Measurements from ENCODE around the gene EGFL7.
A peak's percentile ranks its signal among the peaks of the same experiment; 100 is the strongest.
"Not testable (repeated sequence)": the region's sequence is repeated elsewhere in the genome, so short reads cannot be mapped to it uniquely, and the experiment has no call there.

EGFL7 gene

DNA sequence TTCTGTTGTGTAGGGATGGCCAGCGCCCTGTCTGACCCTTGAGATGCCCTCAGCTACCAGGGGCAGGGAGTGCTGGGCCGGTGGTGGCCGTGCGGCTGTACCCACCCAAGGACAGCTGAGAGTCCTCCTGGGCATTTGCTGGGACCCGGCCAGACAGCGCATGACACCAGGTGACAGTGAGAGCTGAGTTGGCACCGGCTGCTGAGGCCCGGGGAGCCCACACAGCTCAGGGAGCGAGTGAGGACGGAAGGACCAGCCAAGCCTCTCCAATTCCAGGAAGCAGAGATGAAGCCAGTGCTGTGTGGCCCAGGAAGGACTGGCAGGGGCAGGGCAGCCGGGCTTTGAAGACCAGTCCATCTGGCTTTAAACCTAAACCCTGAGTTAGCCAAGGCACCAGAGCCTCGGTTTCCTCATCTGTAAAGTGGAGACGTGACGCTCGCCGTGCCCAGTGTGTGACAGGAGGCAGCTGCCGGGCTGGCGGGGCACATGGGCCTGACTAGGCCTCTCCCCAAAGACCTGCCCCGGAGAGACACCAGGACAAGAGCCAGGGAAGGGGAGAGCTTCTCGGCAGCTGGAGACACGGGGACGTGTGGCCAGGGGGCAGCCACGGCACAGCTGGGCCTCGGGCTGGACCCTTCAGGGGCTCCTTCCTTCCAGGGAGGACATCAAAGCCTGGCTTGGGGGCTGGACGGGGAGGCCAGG is 27.5 kb downstream of the EGFL7 start:
- DNase-seq = peak; percentile 93

DNA sequence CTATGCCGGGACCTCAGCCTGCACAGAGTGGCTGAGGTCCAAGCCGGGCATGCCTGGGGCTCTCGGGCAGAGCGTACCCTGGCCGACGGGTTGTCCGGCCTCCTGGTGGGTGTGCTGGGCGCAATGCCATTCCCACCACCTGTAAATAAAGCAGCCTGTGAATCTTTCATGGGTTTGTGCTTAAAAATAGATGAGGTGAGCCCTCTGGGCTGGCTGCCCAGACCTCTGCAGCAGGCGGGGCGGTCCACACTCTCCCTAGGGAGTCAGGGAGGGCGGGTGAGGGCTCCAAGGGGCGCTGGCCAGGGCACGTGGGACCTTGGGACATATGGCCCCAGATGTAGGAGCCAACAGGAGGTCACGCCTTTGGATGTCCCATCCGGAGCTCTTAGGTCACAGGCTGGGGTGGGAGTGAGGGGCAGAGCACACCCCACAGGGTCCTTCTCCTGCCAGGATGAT is 28.1 kb downstream of the EGFL7 start:
- peak; percentile 56 for DNase-seq

DNA sequence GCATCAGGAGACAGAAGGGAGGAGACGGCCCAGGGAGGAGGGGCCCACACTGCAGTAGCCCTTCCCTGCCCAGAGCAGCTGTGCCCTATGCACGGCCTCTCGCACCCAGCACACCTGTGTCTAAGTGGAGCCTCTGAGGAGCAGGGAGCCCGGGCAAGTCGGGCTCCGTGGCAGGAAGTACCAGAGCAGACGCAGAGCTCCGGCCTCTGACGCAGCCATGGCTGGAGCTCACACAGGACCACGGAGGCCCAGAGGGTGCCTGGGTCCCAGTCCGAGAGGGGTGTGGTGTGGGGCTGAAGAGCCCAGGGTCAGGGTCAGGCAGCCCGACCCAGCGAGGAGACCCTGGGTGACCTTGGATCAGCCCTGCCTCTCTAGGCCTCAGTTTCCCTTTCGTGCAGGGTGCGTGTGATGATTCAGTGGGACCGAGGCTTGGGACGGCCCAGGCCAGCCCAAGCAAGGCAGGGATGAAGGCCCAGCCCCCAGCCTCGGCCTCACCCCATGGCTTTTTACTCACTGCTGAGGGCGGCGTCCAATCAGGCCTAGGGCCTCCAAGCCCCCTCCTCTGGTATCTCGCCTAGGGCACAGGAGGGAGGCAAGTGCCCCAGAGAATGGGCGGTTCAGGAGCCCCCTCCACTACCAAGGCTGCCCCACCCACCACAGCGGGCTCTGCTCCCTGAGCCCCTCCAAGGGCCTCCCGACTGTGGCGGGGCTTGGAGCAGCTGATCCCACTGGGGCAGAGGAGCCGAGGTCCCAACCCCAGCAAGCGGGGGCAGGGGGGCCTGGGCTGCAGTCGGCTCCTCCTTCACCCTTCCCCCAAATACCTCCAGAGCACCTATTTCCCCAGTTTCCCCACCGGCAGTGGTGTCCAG is 28.8 kb downstream of the EGFL7 start:
- DNase-seq = peak; percentile 71

DNA sequence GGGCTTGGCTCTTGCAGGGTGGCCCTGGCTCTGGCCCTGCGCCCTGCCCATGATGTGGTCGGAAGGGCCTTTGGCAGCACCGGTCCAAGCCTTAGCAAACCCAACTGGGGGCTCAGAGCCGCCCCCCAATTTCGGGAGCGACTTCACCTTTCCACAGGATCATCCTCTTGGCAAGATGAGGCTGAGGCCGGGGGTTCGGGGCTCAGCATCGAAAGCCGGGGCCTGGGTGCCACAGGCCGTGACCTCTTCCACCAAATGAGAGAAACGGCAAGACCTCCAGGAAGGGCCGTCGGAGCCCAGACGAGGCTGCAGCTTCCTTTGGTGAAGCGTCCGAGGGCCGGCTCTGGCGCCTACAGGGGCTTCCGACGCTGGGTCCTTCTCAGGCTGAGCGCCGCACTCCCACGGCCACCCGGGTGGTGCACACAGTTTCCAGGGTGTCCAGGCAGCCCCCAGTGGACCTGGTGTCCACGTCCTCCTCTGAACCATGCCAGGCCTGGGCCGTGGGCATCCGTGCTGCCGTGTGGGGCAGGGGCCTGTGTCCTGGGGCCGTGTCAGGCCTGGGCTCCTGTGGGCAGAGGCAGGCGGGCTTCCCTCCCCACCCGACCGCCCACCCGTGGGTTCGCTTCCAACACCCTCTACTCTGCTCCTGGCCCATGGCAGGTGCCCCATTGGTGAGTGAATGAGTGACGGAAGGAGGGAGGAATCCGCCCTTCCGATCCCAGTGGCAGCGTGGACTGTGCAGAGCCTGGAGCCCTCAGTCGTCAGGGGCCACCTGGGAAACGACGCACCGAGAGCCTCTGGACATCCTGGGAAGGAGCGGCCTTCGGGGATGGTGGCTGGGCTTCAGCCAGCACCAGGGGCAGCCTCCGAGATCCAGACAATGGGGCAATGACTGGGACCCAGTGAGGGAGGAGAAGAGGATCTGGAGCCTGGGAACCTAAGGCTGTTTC is 29.7 kb downstream of the EGFL7 start:
- DNase-seq = no peak

DNA sequence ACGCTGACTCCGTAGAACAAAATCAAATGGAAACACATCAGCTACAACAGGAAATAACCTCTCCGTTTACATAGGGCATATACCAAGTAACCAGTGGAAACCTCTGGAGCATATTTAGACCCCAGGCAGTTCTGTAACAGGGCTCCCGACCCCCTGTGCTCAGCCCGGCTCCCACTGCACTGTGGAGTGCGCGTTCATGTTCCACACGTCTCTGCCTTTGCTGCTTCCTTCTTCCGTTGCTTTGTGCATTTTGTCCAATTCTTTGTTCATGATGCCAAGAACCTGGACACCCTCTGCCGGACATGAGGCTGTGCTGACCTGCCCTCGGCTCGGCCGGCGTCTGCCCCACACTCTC is 30.4 kb downstream of the EGFL7 start:
- no peak for DNase-seq

DNA sequence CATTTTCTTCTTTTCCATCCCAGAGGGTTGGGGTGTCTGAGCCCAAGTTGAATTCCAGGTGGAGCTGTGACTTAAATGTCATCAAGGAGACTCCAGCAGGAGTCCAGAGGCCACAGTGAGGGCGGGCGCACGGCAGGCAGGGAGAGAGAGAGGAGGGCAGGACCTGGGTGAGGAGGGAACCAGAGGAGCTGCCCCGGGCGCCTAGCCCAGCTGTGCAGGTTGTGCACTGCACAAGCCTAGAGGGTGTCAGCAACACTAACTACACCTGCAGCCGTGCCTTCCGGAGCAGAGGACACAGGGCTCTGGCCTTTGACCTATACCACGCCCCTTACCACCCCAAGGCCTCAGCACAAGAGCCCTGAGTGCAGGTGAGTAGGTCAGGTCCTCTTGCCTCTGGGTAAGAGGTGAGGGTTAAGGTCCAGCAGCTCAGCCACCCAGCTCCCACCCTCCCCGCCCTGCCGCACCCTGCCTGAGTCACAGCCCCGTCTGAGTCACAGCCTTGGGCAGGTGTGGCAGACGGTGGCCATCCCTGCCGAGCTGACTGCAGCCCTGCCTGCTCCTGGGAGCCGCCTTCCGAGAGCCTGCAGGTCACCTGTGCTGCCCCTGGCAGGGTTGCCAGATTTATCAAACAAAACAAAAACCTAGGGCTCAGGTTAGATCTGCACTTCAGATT is 30.9 kb downstream of the EGFL7 start:
- DNase-seq = peak; percentile 56

DNA sequence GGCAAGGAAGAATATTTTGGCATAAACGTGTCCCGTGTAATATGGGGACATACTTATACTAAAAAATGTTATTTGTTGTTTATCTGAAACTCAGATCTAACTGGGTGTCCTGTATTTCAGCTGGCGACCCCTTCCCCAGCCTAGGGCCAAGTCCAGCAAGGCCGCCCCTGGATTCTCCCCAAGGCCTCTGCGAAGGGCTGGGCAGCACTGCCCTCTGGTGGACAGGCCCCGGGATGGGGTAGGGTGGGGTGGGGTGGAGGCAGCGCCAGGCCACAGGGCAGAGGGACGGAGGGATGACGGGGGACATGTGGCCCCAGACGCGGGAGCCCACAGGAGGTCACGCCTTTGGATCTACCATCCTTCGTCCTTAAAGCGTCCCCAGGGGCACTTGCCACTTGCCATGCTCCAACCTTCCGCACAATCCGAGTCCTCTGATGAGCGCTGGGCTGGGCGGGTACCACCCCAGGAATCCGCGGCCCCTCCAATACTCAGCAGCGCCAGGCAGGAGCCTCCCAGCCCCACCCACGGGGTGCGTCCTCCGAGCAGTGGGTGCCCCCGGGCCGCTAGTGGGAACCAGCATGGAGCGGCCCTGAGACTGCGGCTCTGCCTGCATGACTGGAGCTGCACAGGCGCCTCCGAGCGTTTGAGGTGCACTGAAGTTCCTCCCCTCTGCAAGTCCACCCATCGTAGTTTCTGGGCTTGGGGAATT is 31.6 kb downstream of the EGFL7 start:
- DNase-seq = peak; percentile 61

DNA sequence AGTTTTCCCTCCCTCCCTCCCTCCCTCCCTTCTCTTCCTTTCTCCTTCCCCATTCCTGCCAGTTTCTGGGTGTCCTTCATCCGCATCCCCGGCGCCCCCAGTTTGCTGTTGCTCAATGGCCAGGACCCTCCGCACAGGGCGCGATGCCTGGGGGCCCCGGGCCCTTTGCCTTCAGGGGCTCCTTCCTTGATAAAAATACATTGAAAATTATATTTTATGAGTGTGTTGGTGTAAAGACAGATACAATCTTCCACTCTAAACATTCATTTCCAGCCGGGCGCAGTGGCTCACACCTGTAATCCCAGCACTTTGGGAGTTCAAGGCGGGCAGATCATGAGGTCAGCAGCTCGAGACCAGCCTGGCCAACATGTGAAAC is 32.1 kb downstream of the EGFL7 start:
- no peak for DNase-seq

DNA sequence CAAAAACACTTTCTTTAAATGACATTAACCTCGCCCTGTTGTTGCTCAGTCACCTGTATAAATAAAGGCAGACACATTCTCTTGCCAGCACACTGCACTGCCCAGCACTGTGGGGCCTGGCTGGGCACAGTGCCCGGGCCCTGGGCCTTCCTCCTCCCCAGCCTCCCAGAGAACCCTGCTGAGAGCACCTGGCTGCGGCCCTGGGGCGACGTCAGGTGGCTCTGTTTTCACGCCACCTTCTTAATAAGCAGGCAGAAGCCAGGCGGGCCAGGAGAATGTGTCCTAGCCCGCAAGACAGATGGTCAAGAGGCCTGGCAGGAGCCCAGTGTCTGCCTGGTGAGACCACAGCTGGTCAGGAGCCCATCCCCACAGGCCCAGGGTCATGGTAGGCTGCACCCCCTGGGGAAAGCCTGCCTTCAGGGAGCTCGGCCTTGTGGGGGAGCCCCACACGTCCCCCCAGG is 32.7 kb downstream of the EGFL7 start:
- peak; percentile 96 for DNase-seq

DNA sequence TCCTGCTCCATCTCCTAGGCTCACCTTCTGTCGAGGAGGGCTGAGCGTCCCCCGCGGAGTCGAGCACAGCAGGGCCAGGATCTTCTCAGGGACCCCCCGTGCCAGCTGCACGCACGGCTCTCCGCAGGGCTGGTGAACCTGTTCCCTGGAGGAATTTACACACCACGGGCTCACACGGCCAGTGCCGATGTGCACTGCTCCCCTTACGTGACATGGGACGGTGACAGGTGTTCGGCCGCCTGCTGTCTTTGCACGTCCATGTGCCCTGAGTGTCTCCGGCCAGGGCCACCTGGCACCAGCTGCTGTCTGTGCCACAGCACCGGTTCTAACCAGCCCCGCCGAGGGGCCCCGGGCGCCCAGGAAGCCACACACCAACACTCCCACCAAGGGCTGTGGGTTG is 33.2 kb downstream of the EGFL7 start:
- peak; percentile 68 for DNase-seq

DNA sequence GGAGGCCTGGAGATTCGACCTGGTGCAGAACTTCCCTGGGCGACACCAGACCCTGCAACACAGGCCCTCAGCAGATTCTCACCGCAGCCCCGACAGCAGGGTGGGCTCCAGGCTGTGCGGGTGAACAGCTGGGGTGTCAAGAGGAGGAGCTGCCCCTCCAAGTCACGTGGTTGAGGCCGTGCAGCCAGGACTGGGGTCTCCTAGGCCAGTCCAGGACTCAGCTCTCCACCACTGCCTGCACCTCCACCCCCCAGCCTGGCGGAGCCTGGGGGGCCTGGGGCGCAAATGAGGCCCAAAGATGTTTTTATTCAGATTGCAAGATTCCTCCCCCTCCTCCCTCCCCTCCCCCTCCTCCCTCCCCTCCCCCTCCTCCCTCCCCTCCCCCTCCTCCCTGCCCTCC is 33.8 kb downstream of the EGFL7 start:
- no peak for DNase-seq

DNA sequence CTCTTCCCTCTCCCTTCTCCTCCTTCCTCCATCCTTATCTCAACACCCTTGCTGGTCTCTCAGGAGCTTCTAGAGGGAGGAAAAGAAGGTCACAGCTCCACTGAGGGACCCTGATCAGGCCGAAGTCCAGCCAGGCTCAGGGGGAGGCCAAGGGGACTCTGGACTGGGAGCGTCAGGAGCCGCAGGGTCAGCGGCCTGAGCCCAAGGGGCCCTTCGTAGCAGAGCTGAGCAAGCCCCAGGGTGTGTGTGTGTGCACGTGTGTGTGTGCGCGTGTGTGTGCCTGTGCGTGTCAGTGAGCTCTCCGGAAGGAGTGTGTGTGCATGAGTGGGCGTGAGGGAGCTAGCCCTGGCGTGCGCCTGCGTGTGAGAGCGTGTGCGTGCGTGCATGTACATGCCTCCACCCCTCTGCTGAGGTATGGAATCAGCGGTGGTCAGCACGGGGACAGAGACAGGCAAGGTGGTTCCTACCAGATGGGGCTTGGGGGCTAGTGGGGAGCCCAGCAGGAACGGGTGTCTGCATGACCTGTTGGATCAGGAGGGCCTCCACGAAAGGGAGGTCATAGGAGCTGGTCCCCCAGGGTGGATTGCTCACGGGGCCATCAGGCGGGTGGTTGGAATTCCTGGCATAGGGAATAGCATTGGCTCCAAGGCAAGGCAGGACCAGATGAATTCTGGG is 34.6 kb downstream of the EGFL7 start:
- DNase-seq = no peak

DNA sequence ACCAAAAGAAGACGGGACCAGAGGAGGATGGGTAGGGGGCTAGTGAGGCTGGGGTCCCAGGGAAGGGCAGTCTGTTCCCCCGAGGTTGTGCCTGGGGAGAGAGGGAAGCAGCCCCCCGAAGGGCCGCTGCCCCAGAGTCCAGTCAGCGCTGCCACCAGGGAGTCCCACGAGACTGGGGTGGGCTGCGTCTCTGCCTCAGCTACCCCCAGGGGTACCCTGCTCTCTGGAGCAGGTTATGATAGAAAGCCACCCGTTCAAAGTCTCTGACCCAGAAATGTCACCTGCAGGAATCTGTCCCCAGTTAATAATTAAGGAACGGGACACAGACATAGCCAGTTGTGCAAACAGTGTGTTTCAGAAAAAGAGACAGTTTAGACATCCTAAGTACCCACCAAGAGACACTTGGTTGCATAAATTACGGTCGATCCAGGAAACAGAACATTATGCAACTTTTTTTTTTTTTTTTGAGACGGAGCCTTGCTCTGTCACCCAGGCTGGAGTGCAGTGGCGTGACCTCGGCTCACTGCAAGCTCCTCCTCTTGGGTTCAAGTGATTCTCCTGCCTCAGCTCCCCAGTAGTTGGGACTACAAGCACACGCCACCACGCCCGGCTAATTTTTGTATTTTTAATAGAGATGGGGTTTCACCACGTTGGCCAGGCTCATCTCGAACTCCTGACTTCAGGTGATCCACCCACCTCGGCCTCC is 35.3 kb downstream of the EGFL7 start:
- no peak for DNase-seq

DNA sequence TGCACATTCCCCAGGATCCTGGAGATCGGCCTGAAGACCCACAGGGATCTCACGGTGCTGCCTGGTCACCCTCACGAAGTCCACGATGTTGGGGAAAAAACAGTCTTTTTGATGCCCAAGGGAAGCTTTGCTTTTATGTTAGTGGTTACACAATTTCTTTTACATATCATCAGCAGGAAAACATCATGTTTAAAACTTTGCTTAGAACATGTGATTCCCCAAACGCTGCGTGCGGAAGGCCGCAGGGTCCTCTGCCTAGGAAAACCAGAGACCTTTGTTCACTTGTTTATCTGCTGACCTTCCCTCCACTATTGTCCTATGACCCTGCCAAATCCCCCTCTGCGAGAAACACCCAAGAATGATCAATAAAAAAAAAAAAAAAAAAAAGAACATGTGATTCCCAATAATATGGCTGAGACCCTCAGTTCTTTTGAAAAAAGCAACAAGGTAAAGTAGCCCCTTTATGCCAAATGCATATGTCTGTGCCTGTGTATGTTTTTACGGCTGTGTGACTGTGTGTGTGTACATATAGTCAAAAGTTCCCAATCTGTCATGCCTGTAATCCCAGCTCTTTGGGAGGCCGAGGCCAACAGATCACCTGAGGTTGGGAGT is 36.0 kb downstream of the EGFL7 start:
- no peak for DNase-seq

DNA sequence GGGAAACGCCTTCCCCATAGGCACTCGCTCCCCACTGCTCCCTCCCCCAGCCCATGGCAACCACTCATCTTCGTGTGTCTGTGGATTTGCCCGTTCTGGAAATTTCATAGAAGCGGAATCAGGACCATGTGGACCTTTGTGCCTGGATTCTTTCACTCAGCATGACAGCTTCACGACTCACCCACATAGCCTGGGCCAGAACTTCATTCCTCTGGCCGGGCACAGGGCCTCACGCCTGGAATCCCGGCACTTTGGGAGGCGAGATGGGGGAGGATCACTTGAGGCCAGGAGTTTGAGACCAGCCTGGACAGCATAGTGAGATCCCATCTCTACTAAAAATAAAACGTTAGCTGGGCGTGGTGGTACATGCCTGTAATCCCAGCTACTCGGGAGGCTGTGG is 37.6 kb downstream of the EGFL7 start:
- no peak for DNase-seq

DNA sequence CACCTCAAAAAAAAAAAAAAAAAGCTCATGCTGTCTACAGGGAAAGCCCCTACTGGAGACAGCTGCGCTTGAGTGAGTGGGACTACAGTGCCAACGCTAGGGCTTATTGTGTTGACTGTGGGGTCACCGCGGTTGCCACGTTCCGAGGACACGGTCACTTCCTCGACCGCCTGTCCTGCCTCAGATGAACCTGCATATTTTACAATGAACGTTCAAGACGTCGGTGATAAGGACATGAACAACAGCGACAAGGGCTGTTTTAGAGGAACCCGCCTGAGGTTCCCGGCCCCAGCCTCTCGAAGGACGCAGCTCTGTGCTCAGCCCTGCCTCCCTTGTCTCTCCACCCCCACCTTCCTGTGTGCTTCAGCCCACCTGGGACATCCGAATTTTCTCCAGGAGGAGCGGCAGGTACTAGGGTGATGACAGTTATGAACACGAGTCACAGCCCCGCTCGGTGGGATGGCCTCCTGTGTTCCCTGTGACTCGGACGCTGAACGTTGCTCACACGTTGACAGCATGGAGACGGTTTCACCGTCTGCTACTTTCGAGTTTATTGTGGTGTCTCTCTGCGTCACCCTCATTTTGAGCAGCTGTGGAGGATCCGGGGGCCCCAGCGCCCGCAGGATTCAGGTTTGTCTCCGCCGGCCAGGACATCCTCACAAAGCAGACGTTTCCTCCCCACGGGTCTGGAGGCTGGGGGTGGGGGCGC is 38.4 kb downstream of the EGFL7 start:
- no peak for DNase-seq

DNA sequence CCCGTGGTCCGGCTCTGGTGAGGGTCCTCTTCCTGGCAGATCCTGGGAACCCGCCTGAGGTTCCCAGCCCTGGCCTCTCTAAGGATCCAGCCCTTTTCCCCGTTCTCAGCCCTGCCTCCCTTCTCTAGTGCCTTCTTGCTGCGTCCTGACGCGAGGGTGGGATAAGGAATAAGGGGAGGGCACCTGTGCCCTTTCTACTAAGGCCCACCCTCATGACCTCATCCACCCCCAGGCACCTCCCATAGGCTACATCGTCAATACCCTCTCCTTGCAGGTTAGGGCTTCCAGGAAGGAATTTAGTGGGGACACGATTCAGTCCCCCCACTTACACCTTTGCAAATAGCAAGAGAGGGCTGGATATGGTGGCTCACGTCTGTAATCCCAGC is 38.9 kb downstream of the EGFL7 start:
- DNase-seq = no peak

DNA sequence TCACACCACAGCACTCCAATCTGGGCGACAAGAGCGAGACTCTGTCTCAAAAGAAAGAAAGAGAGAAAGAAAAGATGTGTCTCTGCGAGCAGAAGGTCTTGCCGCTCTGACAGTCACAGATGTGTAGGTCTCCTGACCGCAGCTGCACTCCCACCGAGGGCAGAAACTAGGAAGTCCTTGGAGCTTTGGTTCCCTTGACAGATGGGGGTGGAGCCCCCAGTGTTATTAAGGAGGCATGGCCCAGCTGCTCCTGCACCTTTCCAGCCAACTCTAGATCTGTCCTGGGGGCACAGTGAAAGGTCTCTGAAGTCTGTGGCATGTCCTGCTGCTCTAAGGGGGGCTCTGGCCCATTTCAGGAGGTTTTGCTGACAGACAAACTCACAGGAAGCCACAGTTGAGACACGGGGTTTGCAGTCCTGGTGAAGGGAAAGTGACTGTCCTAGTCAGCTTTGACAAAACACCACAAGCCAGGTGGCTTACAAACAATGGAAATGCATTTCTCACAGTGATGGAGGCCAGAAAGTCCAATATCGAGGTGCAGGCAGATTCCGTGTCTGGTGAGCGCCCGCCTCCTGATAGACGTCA is 40.7 kb downstream of the EGFL7 start:
- no peak for DNase-seq

DNA sequence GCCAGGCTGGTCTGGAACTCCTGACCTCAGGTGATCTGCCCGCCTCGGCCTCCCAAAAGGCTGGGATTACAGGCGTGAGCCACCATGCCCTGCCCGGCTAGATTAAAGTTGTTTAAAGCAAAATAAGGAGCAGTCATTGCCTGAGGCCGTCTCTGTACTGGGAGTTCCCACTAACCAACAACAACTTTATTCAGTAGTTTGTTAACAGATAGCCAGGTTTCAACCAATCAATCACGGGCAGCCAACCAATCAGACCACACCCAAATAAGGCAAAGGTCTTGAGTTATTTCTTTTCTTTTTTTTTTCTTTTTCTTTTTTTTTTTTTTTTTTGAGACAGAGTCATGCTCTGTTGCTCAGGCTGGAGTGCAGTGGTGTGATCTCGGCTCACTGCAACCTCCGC is 42.0 kb downstream of the EGFL7 start:
- not testable (repeated sequence) for DNase-seq

Data from NCI-H2029 (cell line).